Measurements from ENCODE around the gene RALGPS1.

The RALGPS1 gene

GRCh38 chr9:126902210-126902609, 12.4 kb upstream of the RALGPS1 start:
- DNase-seq, result no peak

GRCh38 chr9:126904586-126904985, 10.0 kb upstream of the RALGPS1 start:
- in situ Hi-C loops (cut with MboI; ENCODE audit: low pct_unique_long_range_greater_than_20kb, low sequenced_read_pairs), result no loop called here

More at GRCh38 chr9:126902210-126902609, 12.4 kb upstream of the RALGPS1 start:
- in situ Hi-C loops (cut with MboI; ENCODE audit: low pct_unique_long_range_greater_than_20kb, low sequenced_read_pairs), result no loop called here

GRCh38 chr9:126906091-126906490, 8.5 kb upstream of the RALGPS1 start:
- in situ Hi-C loops (cut with MboI; ENCODE audit: low pct_unique_long_range_greater_than_20kb, low sequenced_read_pairs), result no loop called here
- no peak for DNase-seq

More at GRCh38 chr9:126904586-126904985, 10.0 kb upstream of the RALGPS1 start:
- no peak for DNase-seq

GRCh38 chr9:126907058-126907457, 7.5 kb upstream of the RALGPS1 start:
- in situ Hi-C loops (cut with MboI; ENCODE audit: low pct_unique_long_range_greater_than_20kb, low sequenced_read_pairs), result no loop called here
- no peak for DNase-seq

GRCh38 chr9:126915281-126915816, 767 bp downstream of the RALGPS1 start:
- in situ Hi-C loops (cut with MboI; ENCODE audit: low pct_unique_long_range_greater_than_20kb, low sequenced_read_pairs), result no loop called here
- no peak for DNase-seq

- in situ Hi-C loops (cut with MboI; ENCODE audit: low pct_unique_long_range_greater_than_20kb, low sequenced_read_pairs), result no loop called here
- DNase-seq, result no peak
Observed at GRCh38 chr9:126915846-126916543, 1.4 kb downstream of the RALGPS1 start.

GRCh38 chr9:126916909-126917308, 2.3 kb downstream of the RALGPS1 start:
- peak; percentile 32 for DNase-seq
- in situ Hi-C loops (cut with MboI; ENCODE audit: low pct_unique_long_range_greater_than_20kb, low sequenced_read_pairs), result no loop called here

- DNase-seq, result no peak
Observed at GRCh38 chr9:126919193-126919592, 4.6 kb downstream of the RALGPS1 start.

GRCh38 chr9:126925876-126926275, 11.3 kb downstream of the RALGPS1 start:
- in situ Hi-C loops (cut with MboI; ENCODE audit: low pct_unique_long_range_greater_than_20kb, low sequenced_read_pairs), result no loop called here
- DNase-seq, result no peak

More at GRCh38 chr9:126919193-126919592, 4.6 kb downstream of the RALGPS1 start:
- in situ Hi-C loops (cut with MboI; ENCODE audit: low pct_unique_long_range_greater_than_20kb, low sequenced_read_pairs), result no loop called here

GRCh38 chr9:126926364-126926763, 11.8 kb downstream of the RALGPS1 start:
- in situ Hi-C loops (cut with MboI; ENCODE audit: low pct_unique_long_range_greater_than_20kb, low sequenced_read_pairs), result no loop called here

GRCh38 chr9:126927419-126927818, 12.8 kb downstream of the RALGPS1 start:
- in situ Hi-C loops (cut with MboI; ENCODE audit: low pct_unique_long_range_greater_than_20kb, low sequenced_read_pairs), result no loop called here
- DNase-seq, result no peak

More at GRCh38 chr9:126926364-126926763, 11.8 kb downstream of the RALGPS1 start:
- DNase-seq, result no peak

- no peak for DNase-seq
- in situ Hi-C loops (cut with MboI; ENCODE audit: low pct_unique_long_range_greater_than_20kb, low sequenced_read_pairs), result no loop called here
Observed at GRCh38 chr9:126932871-126933321, 18.3 kb downstream of the RALGPS1 start.

GRCh38 chr9:126933334-126933980, 18.9 kb downstream of the RALGPS1 start:
- DNase-seq, result no peak
- in situ Hi-C loops (cut with MboI; ENCODE audit: low pct_unique_long_range_greater_than_20kb, low sequenced_read_pairs), result no loop called here

GRCh38 chr9:126934441-126934840, 19.9 kb downstream of the RALGPS1 start:
- in situ Hi-C loops (cut with MboI; ENCODE audit: low pct_unique_long_range_greater_than_20kb, low sequenced_read_pairs), result no loop called here
- DNase-seq, result no peak

GRCh38 chr9:126935630-126936029, 21.0 kb downstream of the RALGPS1 start:
- in situ Hi-C loops (cut with MboI; ENCODE audit: low pct_unique_long_range_greater_than_20kb, low sequenced_read_pairs), result no loop called here
- DNase-seq, result no peak

- in situ Hi-C loops (cut with MboI; ENCODE audit: low pct_unique_long_range_greater_than_20kb, low sequenced_read_pairs), result no loop called here
- no peak for DNase-seq
Observed at GRCh38 chr9:126937444-126937843, 22.9 kb downstream of the RALGPS1 start.

GRCh38 chr9:126938327-126938726, 23.7 kb downstream of the RALGPS1 start:
- in situ Hi-C loops (cut with MboI; ENCODE audit: low pct_unique_long_range_greater_than_20kb, low sequenced_read_pairs), result no loop called here
- DNase-seq, result no peak

GRCh38 chr9:126939821-126940221, 25.2 kb downstream of the RALGPS1 start:
- in situ Hi-C loops (cut with MboI; ENCODE audit: low pct_unique_long_range_greater_than_20kb, low sequenced_read_pairs), result no loop called here
- no peak for DNase-seq

GRCh38 chr9:126942399-126942798, 27.8 kb downstream of the RALGPS1 start:
- DNase-seq, result no peak
- in situ Hi-C loops (cut with MboI; ENCODE audit: low pct_unique_long_range_greater_than_20kb, low sequenced_read_pairs), result no loop called here

GRCh38 chr9:126945682-126946081, 31.1 kb downstream of the RALGPS1 start:
- in situ Hi-C loops (cut with MboI; ENCODE audit: low pct_unique_long_range_greater_than_20kb, low sequenced_read_pairs), result no loop called here
- DNase-seq, result peak; percentile 29

Data from KBM-7 (cell line).